Uterus (tissue), 4 donors: ENCODE data around the gene TANGO6. TPM values are rescaled to one million over a fixed set of nuclear protein-coding genes. Genes with fewer than 3 reads are reported as not detected.

ENCODE experiments used
- DNase-seq, 2 donors: peaks; one replicate each; pipeline ENCODE4 v3.0.0-alpha.2; 2019 to 2020
- H3K27ac ChIP-seq, 2 donors: fragments of 200-600 bp; sonication (generic); 1 replicate in 1 of 2; 2 replicates in 1 of 2; pipeline ENCODE4 v1.5.1; 2016 to 2018
- H3K27me3 ChIP-seq, 2 donors: fragments of 200-600 bp; sonication (generic); one replicate each; pipeline ENCODE4 v1.5.1; 2018 to 2019; ENCODE audit warnings: control low read depth in 1 of 2
- H3K36me3 ChIP-seq, 2 donors: fragments of 200-600 bp; sonication (generic); one replicate each; pipeline ENCODE4 v1.5.1; 2019; ENCODE audit warnings: control low read depth in 1 of 2
- H3K4me1 ChIP-seq, 2 donors: fragments of 200-600 bp; sonication (generic); one replicate each; pipeline ENCODE4 v1.5.1; 2018 to 2019; ENCODE audit warnings: control low read depth in 1 of 2
- H3K4me3 ChIP-seq, 2 donors: fragments of 200-600 bp; sonication (generic); 1 replicate in 1 of 2; 2 replicates in 1 of 2; pipeline ENCODE4 v1.5.1; 2018 to 2019; ENCODE audit warnings: mild to moderate bottlenecking in 1 of 2
- H3K9me3 ChIP-seq, 2 donors: fragments of 200-600 bp; sonication (generic); one replicate each; pipeline ENCODE4 v1.5.1; 2019; ENCODE audit warnings: control low read depth in 1 of 2
- POLR2A ChIP-seq, 2 donors: fragments of 450-650 bp; IDR thresholded peaks; one replicate each; pipeline ENCODE4 v1.6.1; 2016; ENCODE audit warnings: antibody characterized with exemption in 2 of 2, mild to moderate bottlenecking in 1 of 2, moderate library complexity in 1 of 2
- intact Hi-C: fragments of 100-400 bp; cut with DNase I; formaldehyde crosslinking; loops from one replicate; pipeline ENCODE4 v1.15.1; 2023; ENCODE audit warnings: low total_unique reads
- total RNA-seq, 4 donors: library from RNA; depleted of rRNA in 3 of 4; stranded (reverse); fragments of >200 nt in 3 of 4; gene quantifications; one replicate each; pipeline versions ENCODE4 v1.1.0 to v1.2.4, GENCODE V29; 2014 to 2023
- TF ChIP-seq, protein P1 (sequence below), 4 experiments: fragments of 200-600 bp in 2 of 4; fragments of 450-650 bp in 2 of 4; sonication (generic) in 2 of 4; IDR thresholded peaks; one replicate each; pipeline ENCODE4 v1.5.1; 2016 to 2019; ENCODE audit warnings: antibody characterized with exemption in 4 of 4, mild to moderate bottlenecking in 2 of 4, moderate library complexity in 1 of 4
- donor health status: DM: yes; HTN: yes; CAD: no.

Gene TANGO6
- total RNA-seq, 4 donors from 2014 or later, result 21.5 to 44.9 (median 37.5) TPM

DNA sequence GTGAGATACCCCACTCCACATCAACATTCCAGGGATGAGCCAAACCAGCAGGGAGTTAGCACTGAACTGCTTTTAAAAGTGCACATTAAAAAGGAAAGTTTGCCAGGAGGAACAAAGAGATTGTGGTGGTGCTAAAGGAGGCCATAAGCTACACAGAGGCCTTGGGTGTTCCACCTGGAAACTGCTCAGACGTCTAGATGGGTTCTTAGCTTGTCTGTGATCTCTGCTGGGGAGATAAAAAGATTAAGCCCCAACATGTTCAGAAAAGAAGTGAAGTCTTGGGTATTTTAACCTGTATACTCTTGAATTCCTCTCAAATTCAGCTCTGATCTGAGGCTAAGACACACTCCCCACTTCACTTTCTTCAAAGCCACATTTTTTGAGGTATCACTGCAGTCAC, 272.5 kb downstream of the TANGO6 start:
- Histone ChIP-seq H3K4me3 (no peak overlapping the region), H3K9me3 (no peaks in the 10 kb centered on the region), H3K27me3 (no peaks in the 10 kb centered on the region), H3K27ac (no peak overlapping the region), H3K4me1 (no peaks in the 10 kb centered on the region), H3K36me3 (no peaks in the 10 kb centered on the region)
- TF ChIP-seq, protein P1, sequence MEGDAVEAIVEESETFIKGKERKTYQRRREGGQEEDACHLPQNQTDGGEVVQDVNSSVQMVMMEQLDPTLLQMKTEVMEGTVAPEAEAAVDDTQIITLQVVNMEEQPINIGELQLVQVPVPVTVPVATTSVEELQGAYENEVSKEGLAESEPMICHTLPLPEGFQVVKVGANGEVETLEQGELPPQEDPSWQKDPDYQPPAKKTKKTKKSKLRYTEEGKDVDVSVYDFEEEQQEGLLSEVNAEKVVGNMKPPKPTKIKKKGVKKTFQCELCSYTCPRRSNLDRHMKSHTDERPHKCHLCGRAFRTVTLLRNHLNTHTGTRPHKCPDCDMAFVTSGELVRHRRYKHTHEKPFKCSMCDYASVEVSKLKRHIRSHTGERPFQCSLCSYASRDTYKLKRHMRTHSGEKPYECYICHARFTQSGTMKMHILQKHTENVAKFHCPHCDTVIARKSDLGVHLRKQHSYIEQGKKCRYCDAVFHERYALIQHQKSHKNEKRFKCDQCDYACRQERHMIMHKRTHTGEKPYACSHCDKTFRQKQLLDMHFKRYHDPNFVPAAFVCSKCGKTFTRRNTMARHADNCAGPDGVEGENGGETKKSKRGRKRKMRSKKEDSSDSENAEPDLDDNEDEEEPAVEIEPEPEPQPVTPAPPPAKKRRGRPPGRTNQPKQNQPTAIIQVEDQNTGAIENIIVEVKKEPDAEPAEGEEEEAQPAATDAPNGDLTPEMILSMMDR (IDR thresholded peaks at IDR 0.05), result no peak
- TF ChIP-seq POLR2A (IDR thresholded peaks at IDR 0.05), result no peak
- DNase-seq, result no peak
- intact Hi-C loops, result no loop called here

DNA sequence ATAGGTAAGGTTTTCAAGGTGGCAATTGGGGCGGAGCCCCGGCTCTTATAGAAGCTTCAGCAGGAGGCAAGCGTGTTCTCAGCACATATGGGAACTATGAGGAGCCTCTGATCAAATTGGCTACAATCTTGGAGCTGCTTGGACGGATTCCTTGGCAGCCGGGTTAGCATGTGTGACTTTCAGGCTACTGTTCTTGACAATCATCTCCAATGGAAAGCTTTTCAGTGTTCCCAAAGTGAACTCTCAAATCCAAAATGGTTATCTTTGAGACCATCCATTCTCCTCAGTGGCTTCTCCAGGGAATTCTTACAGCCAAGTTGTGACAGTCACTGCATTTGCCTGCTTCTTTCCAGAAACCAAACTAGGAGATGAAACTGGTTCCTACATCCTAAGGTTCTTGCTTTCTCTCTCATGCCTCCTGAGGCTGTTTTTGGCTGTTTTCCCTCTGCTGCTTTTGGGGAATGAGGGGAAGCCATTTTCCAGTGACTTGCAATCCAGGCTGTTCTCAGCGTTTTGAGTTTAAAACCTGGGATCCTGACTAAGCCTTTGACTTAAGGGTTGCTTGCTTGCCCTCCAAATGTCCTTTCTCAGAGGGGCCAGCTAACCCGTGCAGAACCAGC, 273.0 kb downstream of the TANGO6 start:
- no peak for TF ChIP-seq POLR2A (IDR thresholded peaks at IDR 0.05)
- TF ChIP-seq, protein P1 (IDR thresholded peaks at IDR 0.05), result no peak
- Histone ChIP-seq H3K27ac (no peak overlapping the region), H3K9me3 (no peaks in the 10 kb centered on the region), H3K36me3 (no peaks in the 10 kb centered on the region), H3K4me1 (no peaks in the 10 kb centered on the region), H3K27me3 (no peaks in the 10 kb centered on the region), H3K4me3 (no peak overlapping the region)
- intact Hi-C loops, result no loop called here
- no peak for DNase-seq

DNA sequence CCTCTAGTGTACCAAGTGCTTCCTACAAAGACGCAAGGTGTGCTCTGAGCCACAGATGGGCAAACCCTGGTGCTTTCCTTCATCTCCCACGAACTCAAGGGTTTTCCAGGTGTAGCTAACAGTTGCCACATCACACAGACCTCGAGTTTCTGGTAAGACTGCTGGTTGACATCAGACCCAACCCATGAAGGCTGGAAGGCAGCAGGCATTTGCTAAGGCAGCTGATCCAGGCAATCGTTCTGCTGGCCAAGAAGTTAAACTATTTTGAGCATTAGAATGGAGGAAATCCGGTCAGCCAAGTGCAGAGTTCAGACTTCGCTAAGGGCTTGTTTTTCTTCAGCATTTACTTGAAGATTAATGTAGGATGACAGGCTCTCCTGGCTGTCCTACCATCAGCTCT, 273.6 kb downstream of the TANGO6 start:
- H3K4me3 ChIP-seq, result no peak overlapping the region
- H3K27ac ChIP-seq, result no peak overlapping the region
- H3K36me3 ChIP-seq, result no peaks in the 10 kb centered on the region
- H3K9me3 ChIP-seq, result no peaks in the 10 kb centered on the region
- no peaks in the 10 kb centered on the region for H3K4me1 ChIP-seq
- TF ChIP-seq POLR2A (IDR thresholded peaks at IDR 0.05), result no peak
- TF ChIP-seq, protein P1 (IDR thresholded peaks at IDR 0.05), result no peak
- intact Hi-C loops, result no loop called here
- H3K27me3 ChIP-seq, result no peaks in the 10 kb centered on the region
- DNase-seq, result no peak

DNA sequence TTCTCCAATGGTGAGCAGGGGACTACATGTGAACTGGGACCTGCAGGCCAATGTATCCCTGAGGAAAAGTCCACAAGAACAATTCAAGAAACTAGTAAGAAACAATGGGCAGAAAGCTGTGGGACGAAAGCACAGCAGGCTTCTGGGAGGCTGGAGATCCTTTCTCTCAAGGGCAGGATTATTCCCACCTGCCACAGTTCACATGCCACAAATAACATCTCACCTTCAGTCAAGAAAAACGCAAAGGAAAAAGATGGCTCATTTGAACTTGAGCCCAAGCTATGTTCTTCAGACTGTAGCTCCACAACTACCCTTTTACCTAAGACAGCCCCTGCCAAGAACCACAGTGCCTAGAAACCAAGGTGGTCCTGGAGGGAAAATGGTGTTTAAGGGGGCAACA, 275.1 kb downstream of the TANGO6 start:
- no peaks in the 10 kb centered on the region for H3K9me3 ChIP-seq
- H3K4me1 ChIP-seq, result no peaks in the 10 kb centered on the region
- no peaks in the 10 kb centered on the region for H3K27me3 ChIP-seq
- no peak overlapping the region for H3K27ac ChIP-seq
- DNase-seq, result no peak
- no peaks in the 10 kb centered on the region for H3K36me3 ChIP-seq
- no peak overlapping the region for H3K4me3 ChIP-seq
- intact Hi-C loops, result no loop called here
- no peak for TF ChIP-seq POLR2A (IDR thresholded peaks at IDR 0.05)
- TF ChIP-seq, protein P1 (IDR thresholded peaks at IDR 0.05), result no peak

DNA sequence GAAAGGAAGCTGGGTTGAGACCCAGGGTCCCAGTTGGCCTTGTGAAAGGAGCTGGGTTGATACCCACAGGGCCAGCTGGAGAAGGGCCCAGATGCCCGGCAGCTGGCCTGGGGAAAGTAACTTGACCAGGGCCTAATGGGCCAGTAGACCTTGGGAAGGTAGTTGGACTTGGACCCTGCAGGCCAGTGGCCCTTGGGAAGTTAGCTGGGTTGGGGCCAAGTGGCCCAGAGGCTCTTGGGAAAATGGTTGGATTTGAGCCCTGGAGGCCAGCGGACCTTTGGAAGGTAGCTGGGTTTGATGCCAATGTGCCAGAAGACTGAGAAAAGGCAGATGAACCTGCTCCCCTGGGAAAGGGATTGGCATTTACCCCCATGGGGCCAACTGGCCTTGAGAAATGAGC, 275.7 kb downstream of the TANGO6 start:
- no peak overlapping the region for H3K27ac ChIP-seq
- intact Hi-C loops, result no loop called here
- DNase-seq, result no peak
- no peaks in the 10 kb centered on the region for H3K9me3 ChIP-seq
- no peak overlapping the region for H3K4me3 ChIP-seq
- no peaks in the 10 kb centered on the region for H3K36me3 ChIP-seq
- H3K4me1 ChIP-seq, result no peaks in the 10 kb centered on the region
- TF ChIP-seq, protein P1 (IDR thresholded peaks at IDR 0.05), result no peak
- no peak for TF ChIP-seq POLR2A (IDR thresholded peaks at IDR 0.05)
- no peaks in the 10 kb centered on the region for H3K27me3 ChIP-seq
